ENCODE measurements around the gene OPN4. TPM values are rescaled to one million over a fixed set of nuclear protein-coding genes. Genes with fewer than 3 reads are reported as not detected.

Gene OPN4
- total and polyA plus RNA-seq, 9 of the 15 experiments (the other 6 are each of a cell fraction or from before 2014, with no cell fraction given) = not detected

DNA sequence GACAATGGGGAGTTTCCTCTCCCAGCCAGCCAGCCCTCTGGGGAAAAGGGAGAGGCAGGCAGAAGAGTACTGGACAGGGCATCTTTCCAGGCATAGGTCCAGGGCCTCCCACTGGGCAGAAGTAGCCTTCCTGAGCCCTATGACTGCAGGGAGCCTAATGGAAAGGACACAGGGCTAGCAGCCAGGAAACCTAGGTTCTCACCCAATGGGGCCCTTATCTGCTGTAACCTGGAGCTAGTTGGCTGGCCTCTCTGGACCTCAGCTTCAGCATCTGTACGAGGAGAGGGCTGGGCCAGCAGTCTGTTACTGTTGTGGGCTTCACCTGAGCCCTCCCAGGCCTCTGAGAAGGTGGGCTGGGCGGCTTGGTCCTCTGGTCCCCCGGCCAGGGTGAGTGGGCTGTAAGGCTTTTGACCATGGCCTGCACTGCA, 36.3 kb downstream of the OPN4 start:
- no CpG with 5 or more reads among the region's 3 CpGs for WGBS (ENCODE audit: insufficient coverage, low coverage, missing lambda C conversion rate)
- H3K27me3 ChIP-seq (ENCODE audit: control insufficient read depth in 2 of 2, insufficient read depth in 2 of 2, low read length in 2 of 2) = peaks cover 5 to 19% of the 10 kb centered on the region in 2 experiments; a peak in 3 of 5 replicates
- H3K27ac ChIP-seq (ENCODE audit: extremely low read depth, low read depth, low read length) = no peak overlapping the region
- no peak for DNase-seq (ENCODE audit: extremely low read depth in 1 of 4, low spot score in 3 of 4)
- peaks cover 0 to 10% of the 10 kb centered on the region in 2 experiments; a peak in 2 of 5 replicates for H3K4me1 ChIP-seq (replicated peaks in 1 of 2; ENCODE audit: control insufficient read depth in 2 of 2, insufficient read depth in 2 of 2, low read length in 2 of 2)
- no TSS peak for BruUV-seq (replicated peaks)
- FAIRE-seq = no peak
- intact Hi-C loops (cut with micrococcal nuclease) (no loop called here), in situ Hi-C loops (cut with MboI) (no loop called here)
- no peak for ATAC-seq
- no peak for TF ChIP-seq CSDE1 (IDR thresholded peaks at IDR 0.05)
- TF ChIP-seq ILK (tag; IDR thresholded peaks at IDR 0.05; ENCODE audit: borderline replicate concordance, low read depth) = no peak
- no peak for TF ChIP-seq FOXA1 (IDR thresholded peaks at IDR 0.05; ENCODE audit: borderline replicate concordance)
- TF ChIP-seq NR4A1 (CRISPR knock-in tag; IDR thresholded peaks at IDR 0.05) = no peak
- TF ChIP-seq NR4A1 (tag; IDR thresholded peaks at IDR 0.05) = no peak
- TF ChIP-seq NFIC (IDR thresholded peaks at IDR 0.05) = no peak
- no peak for TF ChIP-seq ZNF232 (CRISPR knock-in tag; IDR thresholded peaks at IDR 0.05)
- no peak for TF ChIP-seq THRAP3 (IDR thresholded peaks at IDR 0.05; ENCODE audit: borderline replicate concordance)
- TF ChIP-seq PHB (CRISPR knock-in tag; IDR thresholded peaks at IDR 0.05) = no peak
- TF ChIP-seq ZC3H4 (CRISPR knock-in tag; IDR thresholded peaks at IDR 0.05; ENCODE audit: borderline replicate concordance) = no peak
- no peak for TF ChIP-seq TBP (optimal IDR thresholded peaks at IDR 0.05; ENCODE audit: low read depth, low read length)
- TF ChIP-seq SPI1 (IDR thresholded peaks at IDR 0.05; ENCODE audit: borderline replicate concordance, low read depth, low read length) = no peak
- TF ChIP-seq, protein P1, sequence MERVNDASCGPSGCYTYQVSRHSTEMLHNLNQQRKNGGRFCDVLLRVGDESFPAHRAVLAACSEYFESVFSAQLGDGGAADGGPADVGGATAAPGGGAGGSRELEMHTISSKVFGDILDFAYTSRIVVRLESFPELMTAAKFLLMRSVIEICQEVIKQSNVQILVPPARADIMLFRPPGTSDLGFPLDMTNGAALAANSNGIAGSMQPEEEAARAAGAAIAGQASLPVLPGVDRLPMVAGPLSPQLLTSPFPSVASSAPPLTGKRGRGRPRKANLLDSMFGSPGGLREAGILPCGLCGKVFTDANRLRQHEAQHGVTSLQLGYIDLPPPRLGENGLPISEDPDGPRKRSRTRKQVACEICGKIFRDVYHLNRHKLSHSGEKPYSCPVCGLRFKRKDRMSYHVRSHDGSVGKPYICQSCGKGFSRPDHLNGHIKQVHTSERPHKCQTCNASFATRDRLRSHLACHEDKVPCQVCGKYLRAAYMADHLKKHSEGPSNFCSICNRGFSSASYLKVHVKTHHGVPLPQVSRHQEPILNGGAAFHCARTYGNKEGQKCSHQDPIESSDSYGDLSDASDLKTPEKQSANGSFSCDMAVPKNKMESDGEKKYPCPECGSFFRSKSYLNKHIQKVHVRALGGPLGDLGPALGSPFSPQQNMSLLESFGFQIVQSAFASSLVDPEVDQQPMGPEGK (CRISPR knock-in tag; IDR thresholded peaks at IDR 0.05; ENCODE audit: borderline replicate concordance) = no peak
- TF ChIP-seq SMARCA5 (IDR thresholded peaks at IDR 0.05) = no peak
- no peaks in the 10 kb centered on the region for H3K9me1 ChIP-seq (ENCODE audit: control insufficient read depth, insufficient read depth, low read length)
- H3K9ac ChIP-seq (ENCODE audit: insufficient read depth in 1 of 2, low read depth in 2 of 2, low read length in 2 of 2) = no peak overlapping the region; a peak in 1 of 4 replicates
- no peaks in the 10 kb centered on the region for H4K20me1 ChIP-seq (replicated peaks; ENCODE audit: control insufficient read depth, insufficient read depth, low read length)
- no peaks in the 10 kb centered on the region for H3K9me3 ChIP-seq (replicated peaks; ENCODE audit: control insufficient read depth, insufficient read depth, low read depth, low read length)
- ChIA-PET CTCF (ENCODE audit: low intra/inter-chr PET ratio) (no interaction called here), POLR2A (no interaction called here)
- H3K4me3 ChIP-seq = no peak overlapping the region
- no peak overlapping the region for H2AFZ ChIP-seq (ENCODE audit: low read depth, low read length)
- no peak overlapping the region for H3K4me2 ChIP-seq (ENCODE audit: insufficient read depth, low read length)
- no peaks in the 10 kb centered on the region for H3K36me3 ChIP-seq (ENCODE audit: control insufficient read depth, insufficient read depth, low read length)
- H3K79me2 ChIP-seq (ENCODE audit: control insufficient read depth, insufficient read depth, low read length) = no peaks in the 10 kb centered on the region
